HCT116 (cell line): ENCODE data around the gene SELENON.
A peak's percentile ranks its signal among the peaks of the same experiment; 100 is the strongest.

Source experiments
- CTCF ChIP-seq, 3 experiments: fragments of 200-600 bp in 1 of 3; sonication (generic) in 1 of 3; IDR thresholded peaks in 2 of 3; conservative IDR thresholded peaks in 1 of 3; 2 replicates each; pipeline ENCODE4 v1.5.1; 2012 to 2017; ENCODE audit warnings: low read depth in 2 of 3, low read length in 2 of 3, antibody characterized with exemption in 1 of 3, borderline replicate concordance in 1 of 3, control low read depth in 1 of 3, mild to moderate bottlenecking in 1 of 3, mixed read lengths in 1 of 3, mixed run types in 1 of 3, moderate library complexity in 1 of 3; ENCODE audit not compliant: insufficient read depth in 1 of 3
- EZH2phosphoT487 ChIP-seq: fragments of 200-600 bp; IDR thresholded peaks from 2 replicates; pipeline ENCODE4 v1.6.1; 2018; ENCODE audit warnings: antibody characterized with exemption, borderline replicate concordance
- MAX ChIP-seq: IDR thresholded peaks from 2 replicates; pipeline ENCODE4 v1.6.1; 2012
- POLR2A ChIP-seq: IDR thresholded peaks from 2 replicates; pipeline ENCODE4 v1.7.0; 2011; ENCODE audit warnings: borderline replicate concordance; ENCODE audit not compliant: insufficient read depth, insufficient read length; ENCODE audit errors: extremely low read depth
- ZNF274 ChIP-seq: fragments of 200-500 bp; sonication (Bioruptor generic); IDR thresholded peaks from 2 replicates; pipeline ENCODE4 v1.6.1; 2014; ENCODE audit warnings: mild to moderate bottlenecking, low read depth, low read length, inconsistent platforms

GRCh38 chr1:25813734-25814471 is 13.9 kb downstream of the SELENON start:
- TF ChIP-seq CTCF (IDR thresholded peaks at IDR 0.05 in 2 of 3, conservative IDR thresholded peaks at IDR 0.05 in 1 of 3; ENCODE audit: borderline replicate concordance in 1 of 3, insufficient read depth in 1 of 3, low read depth in 2 of 3, low read length in 2 of 3) = 0 out of 6 replicates have a peak, but pooled peaks of 2 of the 3 experiments have one; percentile 4 to 17
- TF ChIP-seq ZNF274 = no peak
- TF ChIP-seq EZH2phosphoT487 = no peak
- no peak for TF ChIP-seq POLR2A
- no peak for TF ChIP-seq MAX
